GM12872 (cell line): ENCODE data around the gene CA14.
A peak's percentile ranks its signal among the peaks of the same experiment; 100 is the strongest.

ENCODE experiments used
- TF ChIP-seq, protein P1 (sequence below): IDR thresholded peaks from 3 replicates; pipeline ENCODE4 v1.5.1; 2011; ENCODE audit warnings: low read depth, mild to moderate bottlenecking, low read length, moderate library complexity; ENCODE audit not compliant: insufficient read depth

CA14 gene

DNA sequence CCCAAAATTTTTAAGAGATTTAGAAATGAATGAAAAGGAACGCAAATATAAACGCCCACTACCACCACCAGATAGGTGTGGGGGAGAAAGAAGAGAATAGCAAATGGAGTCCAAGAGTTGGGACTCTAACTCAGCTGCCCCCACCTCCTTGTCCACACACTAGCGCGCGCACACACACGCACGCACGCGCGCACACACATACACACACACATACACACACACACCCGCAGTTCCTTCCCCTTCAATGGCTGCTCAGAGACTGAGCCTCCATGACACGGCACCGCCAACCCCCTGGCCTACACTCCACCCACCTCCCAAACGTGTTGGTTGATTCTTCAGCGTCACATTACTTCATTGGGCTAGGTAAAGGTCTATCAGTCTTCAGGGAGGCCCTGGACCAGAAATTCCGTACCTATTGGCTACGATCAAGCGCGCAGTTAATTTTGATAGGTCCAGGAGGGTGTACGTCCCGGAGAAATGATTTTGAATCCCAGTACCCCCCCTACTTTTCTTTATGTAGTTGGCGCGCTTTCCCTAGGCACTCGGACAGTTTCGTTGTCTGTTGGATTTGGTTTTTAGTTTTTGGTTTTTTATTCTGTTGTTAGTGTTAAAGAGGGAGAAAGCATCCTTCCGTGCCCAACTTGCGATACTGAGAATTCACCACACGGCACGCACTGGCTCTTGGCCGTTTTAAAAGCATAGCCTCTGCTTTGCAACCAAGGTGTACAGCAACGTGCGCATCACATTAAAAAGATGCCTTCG, 21.5 kb upstream of the CA14 start, which contains the start of gene ANP32E:
ANP32E (minus strand) TSS at position 261 of the 762 bp plus-strand sequence. CDS start 326 bp downstream, outside the sequence.
- TF ChIP-seq, protein P1, sequence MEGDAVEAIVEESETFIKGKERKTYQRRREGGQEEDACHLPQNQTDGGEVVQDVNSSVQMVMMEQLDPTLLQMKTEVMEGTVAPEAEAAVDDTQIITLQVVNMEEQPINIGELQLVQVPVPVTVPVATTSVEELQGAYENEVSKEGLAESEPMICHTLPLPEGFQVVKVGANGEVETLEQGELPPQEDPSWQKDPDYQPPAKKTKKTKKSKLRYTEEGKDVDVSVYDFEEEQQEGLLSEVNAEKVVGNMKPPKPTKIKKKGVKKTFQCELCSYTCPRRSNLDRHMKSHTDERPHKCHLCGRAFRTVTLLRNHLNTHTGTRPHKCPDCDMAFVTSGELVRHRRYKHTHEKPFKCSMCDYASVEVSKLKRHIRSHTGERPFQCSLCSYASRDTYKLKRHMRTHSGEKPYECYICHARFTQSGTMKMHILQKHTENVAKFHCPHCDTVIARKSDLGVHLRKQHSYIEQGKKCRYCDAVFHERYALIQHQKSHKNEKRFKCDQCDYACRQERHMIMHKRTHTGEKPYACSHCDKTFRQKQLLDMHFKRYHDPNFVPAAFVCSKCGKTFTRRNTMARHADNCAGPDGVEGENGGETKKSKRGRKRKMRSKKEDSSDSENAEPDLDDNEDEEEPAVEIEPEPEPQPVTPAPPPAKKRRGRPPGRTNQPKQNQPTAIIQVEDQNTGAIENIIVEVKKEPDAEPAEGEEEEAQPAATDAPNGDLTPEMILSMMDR, result 0 out of 3 replicates have a peak, but pooled peaks have one; percentile 22

DNA sequence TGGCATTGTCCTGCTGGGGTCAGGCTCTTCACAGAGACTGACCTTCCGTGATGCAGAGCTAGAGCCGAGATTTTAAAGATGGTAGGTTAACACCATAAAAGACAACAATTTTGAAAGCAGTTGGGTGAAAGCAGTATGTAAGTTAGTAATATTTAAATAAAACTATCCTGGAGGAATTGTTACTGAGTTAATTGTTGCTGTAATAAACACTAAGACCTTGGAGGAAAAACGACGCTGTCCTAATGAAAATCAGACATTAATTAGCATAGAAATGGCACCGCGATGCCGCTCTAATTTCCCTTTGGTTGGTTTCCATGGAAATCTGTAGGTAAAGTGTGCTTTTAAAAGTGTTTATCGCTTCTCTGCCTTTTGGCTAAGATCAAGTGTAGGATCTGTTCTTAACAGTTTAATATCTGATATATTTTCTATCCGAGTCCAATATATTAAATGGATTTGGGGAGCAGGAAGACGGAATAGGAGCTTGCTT, 20.9 kb upstream of the CA14 start:
- TF ChIP-seq, protein P1, result no peak

DNA sequence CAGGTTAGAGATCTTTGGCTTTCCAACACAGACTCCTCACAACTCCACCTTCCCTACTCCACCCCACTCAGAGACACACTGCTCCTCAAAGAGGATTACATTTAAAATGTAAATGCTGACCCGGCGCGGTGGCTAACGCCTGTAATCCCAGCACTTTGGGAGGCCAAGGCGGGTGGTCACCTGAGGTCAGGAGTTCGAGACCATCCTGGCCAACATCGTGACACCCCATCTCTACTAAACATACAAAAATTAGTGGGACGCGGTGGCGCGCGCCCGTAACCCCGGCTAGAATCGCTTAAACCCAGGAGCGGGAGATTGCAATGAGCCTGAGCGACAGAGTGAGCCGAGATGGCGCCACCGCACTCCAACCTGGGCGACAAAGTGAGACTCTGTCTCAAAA, 19.8 kb upstream of the CA14 start:
- TF ChIP-seq, protein P1, result no peak

DNA sequence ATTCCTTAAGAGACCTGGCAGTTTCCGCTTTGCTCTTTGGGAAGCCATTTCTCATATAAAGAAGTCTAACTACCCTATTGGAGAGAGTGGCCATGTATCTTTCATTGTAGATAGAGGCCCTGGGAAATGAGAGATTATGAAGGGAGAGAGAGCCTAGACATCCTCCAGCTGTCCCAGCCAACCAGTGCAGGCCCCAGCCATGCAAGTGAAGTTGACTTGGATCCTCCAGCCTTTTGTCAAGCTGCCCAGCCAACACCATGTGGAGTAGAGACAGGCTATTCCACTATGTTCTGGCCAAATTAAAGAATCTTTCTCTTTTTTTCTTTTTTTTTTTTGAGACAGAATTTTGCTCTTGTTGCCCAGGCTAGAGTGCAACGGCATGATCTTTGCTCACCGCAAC, 14.6 kb upstream of the CA14 start:
- TF ChIP-seq, protein P1, result no peak

DNA sequence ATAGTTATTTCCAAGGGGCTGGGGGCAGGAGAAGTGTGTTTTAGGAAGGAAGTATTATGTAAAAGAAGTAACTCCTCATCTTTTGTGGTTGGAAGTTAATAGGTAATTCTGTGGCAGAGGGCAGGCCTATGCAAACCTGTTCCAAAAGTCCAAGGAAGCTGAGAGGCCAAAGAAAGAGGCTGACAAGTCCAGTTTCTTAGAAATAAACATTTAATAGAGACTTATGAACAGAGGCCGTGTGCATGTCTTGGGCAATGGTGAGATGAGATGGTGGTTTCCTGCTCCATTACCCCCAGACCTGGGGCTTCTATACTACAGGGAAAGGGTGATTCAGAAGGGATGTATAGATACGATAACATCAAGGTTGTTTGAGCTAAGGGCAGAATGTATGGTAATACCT, 7.6 kb upstream of the CA14 start:
- TF ChIP-seq, protein P1, result no peak

DNA sequence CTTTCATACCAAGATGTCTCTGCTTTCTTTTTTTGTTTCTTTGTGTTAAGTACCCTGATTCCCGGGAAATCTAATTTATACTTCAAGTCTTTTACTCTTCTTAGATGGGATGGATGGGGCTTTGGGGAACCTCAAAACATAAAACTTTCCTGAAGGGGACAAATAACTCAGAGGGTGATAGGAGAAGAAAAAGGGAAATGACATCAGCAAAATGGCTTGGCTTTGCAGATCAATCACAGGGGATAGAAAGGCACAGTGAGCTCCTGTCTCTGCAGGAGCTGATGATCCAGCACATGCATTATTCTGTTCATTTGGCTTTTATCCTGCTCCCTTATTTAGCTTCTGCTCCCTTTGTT, 1.4 kb upstream of the CA14 start:
- TF ChIP-seq, protein P1, result no peak

DNA sequence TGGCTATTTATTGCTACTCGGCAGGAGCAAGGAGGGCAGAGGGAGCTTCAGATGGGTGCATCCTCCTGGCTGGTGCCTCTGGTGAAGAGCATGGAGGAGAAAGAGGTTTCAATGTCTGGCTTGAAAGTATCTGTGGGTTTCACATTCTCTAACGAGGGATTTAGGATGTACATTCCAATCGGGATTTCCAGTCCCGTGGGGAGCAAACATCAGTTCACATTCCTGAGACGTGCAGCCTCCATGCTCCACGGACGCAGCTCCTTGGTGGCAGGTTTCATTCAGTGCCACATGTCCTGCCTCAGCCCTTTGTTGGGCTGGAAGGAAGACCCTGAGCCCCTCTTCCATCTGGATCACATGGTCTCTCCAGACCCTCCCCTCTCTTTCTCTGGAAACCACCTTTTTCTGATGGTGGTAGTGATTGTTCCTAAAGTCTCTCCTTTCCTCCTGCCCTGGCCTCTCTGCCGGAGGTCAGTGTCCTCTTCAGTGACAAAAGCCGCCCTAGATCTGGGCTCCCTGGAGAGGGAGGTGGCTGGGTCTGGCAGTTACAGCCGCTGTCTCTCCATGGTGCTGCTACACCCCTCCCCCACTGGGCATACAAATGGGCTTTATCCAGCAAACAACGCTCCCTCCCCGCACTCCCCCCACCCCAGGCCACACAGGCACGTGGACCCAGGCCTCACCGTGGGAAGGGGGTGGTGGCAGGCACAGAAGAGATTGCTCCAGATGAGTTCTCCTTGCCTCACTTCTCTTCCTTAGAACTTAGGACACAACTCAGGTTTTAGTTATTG, 826 bp upstream of the CA14 start:
- TF ChIP-seq, protein P1, result no peak
